CD4-positive, alpha-beta T cell treated with Interleukin-21 for 1 hour (primary cell): Measurements from ENCODE around the gene EPHA3.
"Not testable (repeated sequence)": the region's sequence is repeated elsewhere in the genome, so short reads cannot be mapped to it uniquely, and the experiment has no call there.

ENCODE experiments used
- DNase-seq: peaks from one replicate; pipeline ENCODE4 v3.0.0-alpha.2; 2020

EPHA3 gene

DNA sequence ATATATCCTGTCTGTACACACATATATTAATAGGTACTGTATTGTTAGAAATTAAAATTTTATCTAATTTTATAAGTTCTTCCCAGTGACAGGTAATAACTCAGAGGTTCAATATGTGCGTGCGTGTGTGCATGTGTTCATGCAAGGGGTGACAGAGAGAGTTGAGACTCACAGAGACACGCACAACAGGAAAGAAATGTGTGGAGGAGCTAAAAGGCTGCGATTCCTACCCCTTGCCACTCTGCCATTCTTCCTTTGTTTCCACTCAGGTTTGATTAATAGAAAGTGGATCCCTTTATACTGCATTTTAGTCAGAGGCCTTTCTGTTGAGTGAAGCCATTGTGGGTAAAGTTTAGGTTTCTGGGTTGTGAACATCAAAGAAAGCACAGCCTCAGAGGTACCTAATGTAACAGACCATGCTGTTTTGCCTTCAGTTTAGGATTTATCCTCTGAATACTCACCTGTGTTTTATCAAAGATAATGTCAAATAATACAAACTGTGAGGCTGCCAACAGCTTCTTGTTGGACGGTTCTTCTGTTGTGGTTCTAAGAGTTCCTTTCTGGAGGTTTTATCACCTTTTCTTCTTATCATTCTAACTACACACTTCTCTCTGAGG is 182.3 kb downstream of the EPHA3 start:
- DNase-seq = no peak

DNA sequence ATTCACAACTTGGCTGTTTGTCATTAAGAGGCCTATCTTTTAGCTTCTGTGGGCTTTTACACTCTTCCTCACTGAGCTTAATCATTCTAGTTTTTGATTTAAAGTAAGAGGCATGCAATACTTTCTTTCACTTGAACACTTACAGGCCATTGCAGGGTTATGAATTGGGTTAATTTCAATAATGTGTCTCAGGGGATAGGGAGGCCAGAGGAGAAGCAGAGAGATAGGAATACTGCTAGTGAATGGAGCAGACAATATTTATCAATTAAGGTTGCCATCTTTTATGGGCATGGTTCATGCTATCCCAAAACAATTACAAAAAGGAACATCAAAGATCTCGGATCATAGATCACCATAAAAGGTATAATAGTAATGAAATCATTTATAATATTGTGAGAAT is 189.8 kb downstream of the EPHA3 start:
- no peak for DNase-seq

DNA sequence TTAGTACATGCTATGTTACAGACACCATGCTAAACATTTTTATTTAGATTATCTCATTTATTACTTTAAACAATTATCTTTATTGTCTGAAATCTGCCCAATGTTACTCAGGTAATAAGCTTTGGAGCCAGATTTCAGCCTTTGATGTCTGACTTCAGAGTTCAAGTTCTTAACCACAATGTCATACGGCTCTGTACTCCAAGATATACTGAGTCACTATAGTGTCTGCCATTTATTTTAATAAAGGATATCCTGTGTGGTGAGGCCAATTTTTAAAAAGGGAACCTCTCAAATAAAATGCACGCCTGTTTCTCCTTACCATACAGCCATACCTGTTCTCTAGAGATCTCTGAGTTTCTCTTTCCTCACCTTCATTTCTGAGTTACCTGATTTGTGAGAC is 193.1 kb downstream of the EPHA3 start:
- DNase-seq = no peak

DNA sequence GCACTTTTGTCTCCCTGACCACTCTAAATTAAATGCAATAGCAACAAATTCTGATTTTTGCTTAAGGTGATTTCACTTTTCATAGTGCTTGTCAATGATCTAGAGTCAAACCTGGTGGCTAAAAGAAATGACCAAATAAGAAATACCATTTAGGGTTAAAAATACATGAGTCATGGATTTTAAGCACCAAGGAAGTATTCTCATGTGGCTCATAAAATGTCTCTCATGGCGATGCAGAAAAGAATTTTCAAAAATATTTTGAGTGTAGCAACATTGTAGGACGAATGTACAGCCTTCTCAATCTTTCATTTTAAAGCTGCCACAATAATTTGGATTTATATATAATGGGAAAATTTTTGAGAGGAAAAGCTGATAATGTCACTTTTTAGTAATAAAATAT is 193.6 kb downstream of the EPHA3 start:
- DNase-seq = no peak

DNA sequence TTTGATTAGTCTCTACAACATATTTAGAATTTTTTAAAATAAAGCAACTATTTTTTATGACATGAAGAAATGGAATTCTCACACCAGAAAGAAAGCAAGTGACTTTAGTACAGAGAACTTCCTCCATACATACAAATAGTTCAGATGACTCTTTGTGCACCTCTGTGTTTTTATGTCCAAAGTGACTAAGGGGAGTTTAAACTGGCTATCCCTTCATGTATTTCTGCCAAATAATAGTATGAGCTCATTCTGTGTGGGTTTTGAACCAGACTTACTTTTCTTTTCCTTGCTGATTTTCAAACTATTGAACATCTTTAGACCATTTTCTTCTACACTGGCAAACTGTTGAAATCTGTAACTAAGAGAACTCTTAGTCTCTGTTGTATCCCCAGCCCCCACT is 196.3 kb downstream of the EPHA3 start:
- DNase-seq = no peak

DNA sequence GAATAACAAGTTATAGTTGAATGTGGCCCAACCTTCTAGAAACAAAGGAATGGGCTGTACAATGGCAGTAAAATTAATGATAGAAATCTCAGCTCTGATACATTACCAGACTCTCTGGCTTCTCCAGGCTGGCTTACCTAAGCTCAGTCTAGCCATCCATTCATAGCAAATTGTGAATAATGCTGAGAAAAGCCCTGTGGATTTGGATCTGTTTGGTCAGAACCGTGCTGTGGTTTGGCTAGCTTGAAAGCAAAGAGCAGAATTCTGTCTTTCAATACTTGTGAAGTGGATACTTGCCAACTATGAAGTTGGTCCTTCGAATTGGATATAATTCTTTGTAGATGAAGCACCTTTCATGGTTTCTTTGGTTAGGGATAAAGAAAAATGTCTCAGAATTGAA is 199.1 kb downstream of the EPHA3 start:
- DNase-seq = no peak

DNA sequence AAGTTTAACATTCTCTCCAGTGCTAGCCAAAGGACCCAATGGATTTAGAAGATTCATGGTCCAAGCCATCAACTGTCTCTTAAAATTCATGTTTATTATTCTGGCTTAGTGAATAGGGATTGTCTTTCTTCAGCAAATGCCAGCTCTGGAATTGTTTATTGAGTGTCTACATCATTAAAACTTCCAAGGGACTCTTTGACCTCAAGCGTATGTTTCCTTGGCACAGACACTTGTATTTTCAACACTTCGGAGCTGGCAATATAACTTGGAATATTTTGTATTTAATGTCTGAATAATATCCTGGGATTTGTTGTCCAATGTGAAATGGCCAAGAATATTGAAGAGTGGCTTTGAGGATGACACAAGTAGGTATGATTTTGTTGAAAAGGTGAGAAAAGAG is 204.2 kb downstream of the EPHA3 start:
- no peak for DNase-seq

DNA sequence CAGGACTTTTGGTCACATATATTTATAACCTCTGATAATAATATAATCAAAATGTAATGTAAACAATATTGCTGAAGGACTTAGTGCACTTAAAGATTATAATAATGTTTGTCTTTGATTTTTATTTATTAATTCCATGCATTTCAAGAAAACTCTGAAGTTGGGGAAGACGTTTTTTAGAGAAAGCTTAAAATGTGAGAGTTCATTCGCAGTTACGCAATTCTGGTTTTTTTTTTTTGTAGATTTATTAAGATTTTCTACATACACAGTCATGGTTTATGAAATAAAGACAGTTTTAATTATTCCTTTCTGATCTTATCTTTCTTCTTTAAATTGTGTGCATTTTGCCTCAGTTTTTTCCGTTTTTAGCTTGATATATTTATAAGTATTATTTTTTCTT is 204.7 kb downstream of the EPHA3 start:
- no peak for DNase-seq

DNA sequence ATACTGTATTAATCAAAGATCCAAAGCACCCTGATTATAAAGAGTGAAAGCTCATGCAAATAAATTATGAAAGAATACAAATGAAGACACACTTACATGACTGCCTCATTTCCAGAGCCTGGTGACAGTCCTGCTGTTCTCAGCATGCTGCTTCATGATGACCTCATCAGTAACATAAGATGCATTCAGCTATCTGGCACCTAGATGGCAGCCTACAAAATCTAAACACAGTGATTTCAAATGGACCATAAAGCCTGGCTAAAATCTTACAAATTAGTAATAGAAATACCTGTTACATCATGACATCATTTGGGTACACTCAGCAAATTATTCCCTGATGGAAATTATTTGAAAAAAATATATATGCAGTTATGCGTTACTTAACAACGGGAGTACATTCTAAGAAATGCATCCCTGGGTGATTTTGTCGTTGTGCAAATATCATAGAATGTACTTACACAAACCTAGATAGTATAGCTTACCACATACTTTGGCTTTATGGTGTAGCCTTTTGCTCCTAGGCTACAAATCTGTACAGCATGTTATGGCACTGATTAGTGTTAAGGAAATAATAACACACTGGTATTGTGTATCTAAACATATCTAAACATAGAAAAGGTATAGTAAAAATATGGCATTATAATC is 207.2 kb downstream of the EPHA3 start:
- no peak for DNase-seq

DNA sequence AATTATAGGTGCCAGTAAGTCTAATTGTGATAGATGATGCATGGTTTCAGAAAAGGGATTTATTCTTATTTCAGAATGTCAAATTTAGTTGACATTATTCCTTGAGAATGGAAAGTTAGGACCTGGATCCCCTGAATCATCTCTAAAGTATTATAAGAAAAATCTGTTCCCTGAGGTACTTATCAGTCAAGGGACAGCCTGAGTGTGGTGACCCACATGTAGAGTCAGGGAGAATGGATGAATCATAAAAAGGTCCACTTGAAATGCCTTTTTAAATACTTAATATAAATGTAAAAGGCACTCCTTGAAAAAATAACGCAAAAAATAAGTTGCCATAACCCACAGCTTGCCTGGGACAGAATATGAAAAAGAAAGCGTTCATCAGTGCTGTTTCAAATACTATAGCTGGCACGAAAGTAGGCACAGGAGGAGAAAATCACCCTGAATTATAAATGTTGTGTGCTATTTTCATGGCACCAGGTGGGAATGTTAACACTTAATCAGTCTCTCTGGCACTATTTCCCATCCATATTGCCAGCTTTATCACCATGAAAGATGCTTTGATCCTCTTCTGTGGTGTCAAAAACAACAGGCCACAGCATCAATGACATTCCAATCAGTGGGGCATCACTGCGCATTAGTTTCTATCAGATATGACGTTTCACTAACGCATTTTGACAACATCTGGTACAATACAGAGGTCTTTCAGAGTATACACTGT is 208.5 kb downstream of the EPHA3 start:
- no peak for DNase-seq

DNA sequence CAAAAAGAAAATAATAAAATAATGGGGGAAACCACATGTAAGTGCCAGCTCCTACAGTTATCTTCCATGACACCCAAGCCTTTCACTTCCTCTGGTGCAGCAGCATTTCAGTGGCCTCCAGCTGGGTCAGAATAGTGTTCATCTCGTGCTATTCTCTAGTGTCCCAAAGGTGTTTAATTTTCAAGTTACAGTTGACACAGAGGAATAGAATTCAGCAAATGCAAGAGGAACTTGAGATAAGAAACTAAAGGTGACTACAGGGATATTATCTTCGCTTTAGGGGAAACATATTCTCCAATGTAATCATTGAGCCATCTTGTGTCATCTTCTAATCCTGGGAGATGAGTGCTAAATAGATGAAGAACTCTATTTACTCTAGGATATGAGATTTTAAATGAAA is 212.8 kb downstream of the EPHA3 start:
- no peak for DNase-seq

DNA sequence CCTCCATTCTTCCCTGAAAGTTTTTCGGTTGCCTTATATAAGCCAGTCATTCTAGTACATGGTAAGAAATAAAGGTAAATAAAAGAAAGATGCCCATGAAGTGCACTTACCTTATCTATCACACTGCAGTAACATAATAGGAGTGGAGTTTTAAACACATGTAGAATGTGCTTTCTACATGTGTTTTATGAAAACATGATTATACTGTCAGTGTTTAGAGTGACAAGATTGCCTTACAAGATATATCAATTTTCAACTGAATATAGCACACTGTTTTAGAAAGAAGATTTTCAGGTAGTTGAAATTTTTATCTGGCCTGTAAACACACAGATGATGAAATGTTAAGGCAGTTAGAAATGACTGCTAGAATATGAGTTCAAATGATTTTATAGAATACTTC is 219.6 kb downstream of the EPHA3 start:
- no peak for DNase-seq

DNA sequence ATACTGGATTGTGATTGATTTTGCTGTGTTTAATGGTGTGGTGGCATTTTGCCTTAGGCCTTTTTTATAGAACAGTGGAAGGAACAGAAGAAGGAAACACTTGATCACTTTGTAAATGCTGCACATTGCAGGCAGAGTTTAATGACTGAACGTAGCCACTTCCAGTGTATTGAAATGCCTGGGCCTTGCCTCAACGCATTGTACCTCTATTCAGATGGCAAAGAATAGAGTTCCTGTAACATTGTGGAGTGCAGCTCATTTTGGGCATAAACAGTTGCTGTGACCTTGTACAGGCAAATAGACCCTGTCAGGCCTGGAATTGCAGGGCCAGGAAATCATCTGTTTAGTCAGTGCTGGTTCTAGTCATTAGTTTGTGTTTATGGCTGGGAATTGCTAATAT is 225.0 kb downstream of the EPHA3 start:
- no peak for DNase-seq

DNA sequence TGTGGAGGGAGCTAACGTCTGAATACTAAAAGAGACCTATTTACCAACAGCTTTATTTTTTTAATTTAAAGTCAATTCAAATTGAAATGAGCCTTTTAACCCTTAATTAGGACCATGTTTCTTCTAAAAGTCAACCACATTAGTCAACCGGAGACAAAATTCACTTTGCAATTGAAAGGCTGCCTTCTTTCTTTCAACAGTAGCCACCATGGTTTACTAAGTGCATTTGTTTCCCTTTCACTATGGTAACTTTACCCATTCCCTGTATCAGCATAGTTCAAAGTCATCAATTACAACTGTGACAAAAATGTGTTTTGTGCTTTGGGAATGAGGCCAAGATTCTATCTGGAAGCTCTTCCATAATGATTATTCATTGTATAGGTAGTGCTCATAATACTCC is 225.4 kb downstream of the EPHA3 start:
- DNase-seq = no peak

DNA sequence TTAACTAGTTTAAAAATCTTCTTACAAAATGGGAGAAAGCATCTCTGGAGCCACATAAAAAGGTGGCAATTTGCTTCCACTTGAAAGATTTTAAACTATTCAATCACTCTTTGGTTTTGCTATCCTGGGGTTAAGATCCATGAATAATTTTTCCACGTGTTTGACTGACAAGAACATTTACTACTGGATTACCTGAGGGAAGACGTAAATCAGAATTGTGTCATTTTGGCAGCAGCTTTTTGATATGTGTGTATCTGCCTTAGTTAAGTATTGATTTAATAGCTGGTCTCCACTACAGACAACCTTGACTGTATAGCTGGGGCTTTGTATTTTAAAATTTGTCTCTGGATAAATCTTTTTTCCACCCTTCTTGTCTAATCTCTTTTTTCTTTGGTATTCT is 228.3 kb downstream of the EPHA3 start:
- DNase-seq = no peak

DNA sequence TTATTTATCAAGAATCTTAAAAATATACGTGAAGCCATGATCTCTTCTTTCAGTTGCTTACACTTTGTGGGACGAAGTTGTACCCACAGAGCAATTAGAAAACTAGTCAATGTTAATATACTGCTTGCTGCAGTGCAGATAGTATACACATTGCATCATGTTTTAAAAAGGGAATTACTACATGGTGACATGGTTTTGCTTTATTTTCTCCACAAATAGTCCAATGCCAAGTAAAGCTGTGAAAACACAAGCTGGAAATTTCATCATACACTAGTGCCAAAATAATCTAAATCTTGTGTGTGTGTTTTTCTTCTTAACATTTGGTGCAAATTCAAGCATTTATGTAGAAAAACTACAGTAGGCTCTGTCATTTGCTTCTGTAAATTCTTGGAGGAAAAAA is 233.0 kb downstream of the EPHA3 start:
- DNase-seq = no peak

DNA sequence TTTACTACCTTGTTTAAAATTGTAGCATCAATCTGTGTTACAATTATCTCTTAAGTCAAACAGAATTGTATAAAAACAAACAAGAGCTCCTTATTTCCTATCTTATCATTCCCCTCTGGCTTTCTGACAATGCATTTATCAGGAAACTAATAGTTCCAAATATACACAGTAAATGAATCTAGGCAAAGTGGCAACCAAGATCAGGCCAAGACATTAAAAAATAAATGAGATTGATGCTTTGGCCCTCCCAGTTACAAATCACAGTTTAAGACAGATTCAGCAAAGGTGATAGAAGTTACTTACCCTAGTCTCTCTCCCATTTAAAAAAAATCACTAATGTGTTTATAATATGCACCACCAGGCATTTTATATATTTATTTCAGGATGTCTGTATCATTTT is 236.7 kb downstream of the EPHA3 start:
- no peak for DNase-seq

DNA sequence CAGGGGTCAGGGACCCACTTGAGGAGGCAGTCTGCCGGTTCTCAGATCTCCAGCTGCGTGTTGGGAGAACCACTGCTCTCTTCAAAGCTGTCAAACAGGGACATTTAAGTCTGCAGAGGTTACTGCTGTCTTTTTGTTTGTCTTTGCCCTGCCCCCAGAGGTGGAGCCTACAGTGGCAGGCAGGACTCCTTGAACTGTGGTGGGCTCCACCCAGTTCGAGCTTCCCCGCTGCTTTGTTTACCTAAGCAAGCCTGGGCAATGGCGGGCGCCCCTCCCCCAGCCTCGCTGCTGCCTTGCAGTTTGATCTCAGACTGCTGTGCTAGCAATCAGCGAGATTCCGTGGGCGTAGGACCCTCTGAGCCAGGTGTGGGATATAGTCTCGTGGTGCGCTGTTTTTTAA is 243.5 kb downstream of the EPHA3 start:
- not testable (repeated sequence) for DNase-seq

DNA sequence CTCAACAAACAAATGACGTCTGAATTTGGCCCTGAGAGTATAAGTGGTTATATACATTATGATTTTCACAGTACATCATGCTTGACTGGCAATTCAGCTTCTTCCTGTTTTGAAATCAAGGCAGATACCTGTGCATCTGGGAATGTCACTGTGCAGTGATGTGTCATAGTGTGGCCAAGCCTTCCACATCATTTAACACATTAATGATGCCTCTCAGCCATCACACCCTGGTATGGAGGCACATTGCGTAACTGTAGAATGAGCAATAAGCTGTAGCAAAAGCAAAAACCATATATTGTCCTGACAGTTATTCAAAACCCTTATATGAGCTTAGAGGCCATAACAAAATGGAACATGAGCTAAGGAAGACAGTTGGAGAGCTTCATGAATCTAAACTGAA is 246.0 kb downstream of the EPHA3 start:
- no peak for DNase-seq

DNA sequence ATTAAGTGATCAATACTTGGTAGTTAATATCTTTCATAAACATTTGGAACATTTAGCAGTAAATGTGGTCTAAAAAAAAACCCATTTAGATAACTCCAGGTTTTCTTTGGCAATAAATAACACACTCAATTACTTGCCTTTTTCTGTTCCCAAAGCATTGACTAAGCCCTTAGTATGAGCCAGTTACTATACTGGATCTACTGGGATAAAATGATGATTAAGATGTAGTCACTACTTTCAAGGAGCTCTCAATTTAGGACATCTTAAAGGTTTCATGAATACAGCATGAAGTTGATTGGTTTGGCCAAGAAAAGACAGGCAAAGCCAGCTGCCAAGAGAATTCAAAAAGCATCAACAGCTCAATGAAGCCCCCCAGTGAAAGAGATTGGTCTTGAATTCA is 250.9 kb downstream of the EPHA3 start:
- DNase-seq = no peak

DNA sequence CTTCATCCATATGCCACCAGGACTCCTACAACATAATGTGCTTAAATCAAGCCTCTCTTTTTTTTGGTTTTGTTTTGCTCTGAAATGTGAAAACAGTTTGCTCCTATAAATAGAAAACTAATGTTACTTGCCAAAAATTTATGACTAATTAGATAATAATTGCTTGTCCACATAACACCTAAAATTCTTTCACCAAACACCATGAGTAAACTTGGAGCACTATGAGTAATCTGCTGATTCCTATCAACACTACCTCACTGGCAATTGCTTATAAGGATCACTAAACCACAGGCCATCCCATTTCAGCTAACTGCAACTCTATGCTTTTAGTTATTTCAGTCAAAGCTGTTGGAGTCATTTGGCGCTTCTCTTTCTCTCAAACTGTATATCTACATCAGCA is 252.7 kb downstream of the EPHA3 start:
- no peak for DNase-seq

DNA sequence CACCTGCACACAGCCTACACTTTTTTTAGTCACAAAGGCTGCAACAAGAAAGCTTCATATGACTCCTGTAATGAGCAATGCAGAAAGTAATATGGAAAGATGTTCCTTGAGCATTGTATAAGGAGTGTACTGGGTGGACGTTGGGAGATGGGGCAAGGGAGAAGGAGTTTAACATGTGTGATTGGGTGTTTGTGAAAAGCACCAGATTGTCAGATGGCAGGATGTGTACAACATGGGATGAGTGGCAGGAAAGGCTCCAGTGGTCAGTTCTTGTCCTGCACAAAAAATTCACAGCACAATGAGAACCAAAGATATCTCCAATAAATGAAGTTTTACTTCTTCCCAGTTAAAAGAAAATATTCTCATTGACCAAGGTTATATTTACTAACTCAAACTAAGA is 255.1 kb downstream of the EPHA3 start:
- no peak for DNase-seq

DNA sequence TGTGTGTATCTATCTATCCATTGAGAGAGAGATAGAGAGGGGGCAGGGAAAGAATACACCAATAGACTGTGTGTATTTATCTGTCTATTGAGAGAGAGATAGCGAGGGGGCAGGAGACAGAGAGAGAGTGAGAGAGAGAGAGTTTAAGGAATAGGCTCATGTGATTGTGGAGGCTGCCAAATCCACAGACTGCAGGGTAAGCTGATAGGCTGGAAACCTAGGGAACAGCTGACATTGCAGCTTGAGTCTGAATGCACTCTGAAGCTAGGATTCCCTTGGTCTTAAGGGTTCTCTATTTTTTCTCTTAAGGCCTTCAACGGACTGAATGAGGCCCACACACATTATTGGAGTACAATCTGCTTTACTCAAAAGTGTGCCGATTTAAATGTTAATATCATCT is 255.8 kb downstream of the EPHA3 start:
- DNase-seq = no peak

DNA sequence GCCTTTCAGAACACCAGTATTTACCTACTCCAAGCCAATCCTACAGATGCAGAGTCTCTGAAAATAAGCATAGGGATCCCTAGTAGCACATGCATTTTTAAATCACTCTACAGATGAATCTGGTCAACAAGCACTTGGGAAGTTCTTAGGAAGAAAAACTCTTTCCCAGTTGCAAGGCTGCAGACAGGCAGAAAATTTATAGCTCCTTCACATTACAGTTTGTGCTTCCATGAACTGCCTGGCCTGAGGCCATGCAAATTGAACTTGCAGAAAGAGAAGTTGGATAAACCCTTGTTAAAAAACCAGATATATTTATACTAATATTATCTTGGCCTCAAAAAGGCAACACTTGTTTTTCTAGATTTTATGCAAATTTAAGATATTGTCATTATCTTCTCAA is 256.9 kb downstream of the EPHA3 start:
- DNase-seq = no peak

DNA sequence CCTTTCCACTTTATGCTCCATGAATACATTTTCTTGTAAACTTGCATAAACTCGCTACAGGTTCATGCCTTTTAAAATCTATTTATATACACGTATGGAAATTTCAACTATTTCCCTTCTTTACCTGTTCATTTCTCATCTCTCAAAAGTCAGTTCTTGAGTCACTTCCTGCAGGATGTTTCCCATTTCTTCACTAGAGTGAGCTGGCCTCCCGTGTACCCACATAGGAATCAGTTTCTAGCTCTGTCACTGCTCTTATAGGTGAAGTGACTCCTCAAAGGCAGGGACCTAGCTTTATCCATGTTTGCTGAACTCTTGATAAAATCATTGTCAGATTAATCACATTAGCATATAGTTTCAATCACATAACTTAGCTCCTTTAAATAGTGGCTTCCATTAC is 259.7 kb downstream of the EPHA3 start:
- DNase-seq = no peak
